ENCODE measurements around the gene CEP95.
"Not testable (repeated sequence)": the region's sequence is repeated elsewhere in the genome, so short reads cannot be mapped to it uniquely, and the experiment has no call there.

CEP95 gene

GRCh38 chr17:64495300-64495699 is 11.5 kb upstream of the CEP95 start:
- DNase-seq (ENCODE audit: low read depth), result not testable (repeated sequence)

- DNase-seq (ENCODE audit: low read depth), result peak; percentile 28
Observed at GRCh38 chr17:64496348-64496785, 10.4 kb upstream of the CEP95 start.

- peak; percentile 93 for DNase-seq (ENCODE audit: low read depth)
Observed at GRCh38 chr17:64496786-64497564, 9.8 kb upstream of the CEP95 start, which contains the start of gene POLG2. POLG2 (minus strand) TSS chr17:64497054; CDS start chr17:64496968, 86 bp downstream.

DNA sequence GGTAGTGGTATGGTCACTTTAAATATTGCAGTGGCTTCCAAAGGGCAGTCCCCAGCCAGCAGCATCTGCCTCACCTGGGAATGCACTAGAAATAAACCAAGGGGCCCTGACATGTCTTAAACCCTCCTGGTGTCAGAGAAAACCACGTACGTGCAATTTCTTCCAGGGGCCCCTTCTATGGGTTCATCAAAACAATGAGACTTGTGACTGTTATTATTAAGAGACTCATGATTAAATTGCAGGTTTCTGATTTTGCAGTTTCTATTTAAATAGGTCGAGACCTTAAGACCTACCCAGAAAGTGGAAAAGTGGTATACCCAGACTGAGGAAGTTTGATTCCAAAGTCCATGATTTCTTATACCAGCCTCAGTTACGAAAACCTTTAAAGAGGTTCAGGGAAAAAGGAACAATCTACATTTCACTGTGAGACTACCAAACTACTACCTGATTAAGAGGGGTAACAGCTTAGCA is 9.2 kb upstream of the CEP95 start:
- DNase-seq (ENCODE audit: low read depth), result no peak

GRCh38 chr17:64498308-64499203 is 8.2 kb upstream of the CEP95 start:
- DNase-seq (ENCODE audit: low read depth), result no peak

GRCh38 chr17:64499805-64500486 is 6.8 kb upstream of the CEP95 start:
- peak; percentile 41 for DNase-seq (ENCODE audit: low read depth)

- no peak for DNase-seq (ENCODE audit: low read depth)
Observed at GRCh38 chr17:64500487-64500859, 6.3 kb upstream of the CEP95 start.

- DNase-seq (ENCODE audit: low read depth), result no peak
Observed at GRCh38 chr17:64500862-64501765, 5.7 kb upstream of the CEP95 start.

GRCh38 chr17:64502021-64502420 is 4.8 kb upstream of the CEP95 start:
- no peak for DNase-seq (ENCODE audit: low read depth)

- peak; percentile 71 for DNase-seq (ENCODE audit: low read depth)
Observed at GRCh38 chr17:64502809-64503208, 4.0 kb upstream of the CEP95 start.

DNA sequence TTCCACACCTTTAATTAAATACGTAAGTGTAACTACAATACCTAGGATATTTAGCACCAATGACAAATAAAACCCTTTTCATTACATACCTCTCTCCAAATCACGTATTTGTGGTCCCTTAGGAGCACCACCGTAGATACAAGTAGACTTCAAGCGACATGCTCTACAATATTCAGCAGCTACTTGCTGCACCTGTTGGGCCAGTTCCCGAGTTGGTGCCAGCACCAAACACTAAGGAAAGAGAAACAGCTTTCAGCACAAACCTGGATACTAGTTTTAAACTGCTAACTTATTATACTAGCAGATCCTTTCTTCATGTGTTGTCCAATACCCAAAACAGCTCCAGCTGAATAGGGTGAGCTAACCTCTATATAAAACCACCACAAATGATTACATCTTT is 3.4 kb upstream of the CEP95 start:
- no peak for DNase-seq (ENCODE audit: low read depth)

GRCh38 chr17:64503821-64504768 is 2.7 kb upstream of the CEP95 start:
- no peak for DNase-seq (ENCODE audit: low read depth)

GRCh38 chr17:64504769-64505339 is 1.9 kb upstream of the CEP95 start:
- peak; percentile 65 for DNase-seq (ENCODE audit: low read depth)

GRCh38 chr17:64505340-64506200 is 1.2 kb upstream of the CEP95 start:
- DNase-seq (ENCODE audit: low read depth), result peak; percentile 81

DNA sequence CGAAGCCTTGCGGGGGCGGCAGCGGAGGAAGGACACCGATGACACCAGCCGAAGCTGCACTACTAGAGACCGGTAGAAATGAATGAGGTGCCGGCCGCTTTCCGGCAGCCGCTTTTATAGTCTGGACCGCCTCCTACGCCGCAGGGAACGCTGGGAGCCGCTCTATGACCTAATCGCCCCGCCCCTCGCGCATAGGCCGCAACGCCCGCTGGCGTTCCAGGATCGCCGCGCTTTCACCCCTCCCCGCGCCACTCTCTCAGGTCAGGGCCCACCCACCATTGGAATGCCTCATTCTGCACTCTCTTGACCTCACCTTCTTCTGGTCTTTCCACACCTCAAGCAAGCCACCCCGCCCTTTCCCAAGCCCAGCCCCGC is 589 bp upstream of the CEP95 start, which contains the start of gene DDX5:
Gene DDX5, minus strand, starts transcription at position 89 of the 375 bp plus-strand sequence. CDS start 170 bp downstream, outside the sequence.
- no peak for DNase-seq (ENCODE audit: low read depth)

GRCh38 chr17:64507413-64507782 is 621 bp downstream of the CEP95 start:
- DNase-seq (ENCODE audit: low read depth), result peak; percentile 87

DNA sequence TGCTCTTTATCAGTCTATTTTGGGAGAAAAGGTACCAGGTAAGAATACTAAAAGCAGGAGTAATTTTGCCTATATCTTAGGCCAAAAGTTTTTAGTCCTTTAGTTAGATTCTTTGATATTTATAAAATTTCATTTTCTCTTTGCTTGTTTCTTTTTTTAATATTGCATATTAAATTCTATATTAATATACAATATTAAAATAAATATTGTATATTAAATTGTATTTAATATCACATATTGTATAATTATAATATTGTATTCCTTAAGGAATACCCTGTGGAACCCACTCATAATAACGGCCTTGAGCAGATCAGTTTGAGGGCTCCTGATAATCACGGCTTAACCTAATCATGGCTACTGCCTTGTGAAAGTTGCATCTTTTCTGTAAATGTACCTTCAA is 1.9 kb downstream of the CEP95 start:
- DNase-seq (ENCODE audit: low read depth), result no peak

DNA sequence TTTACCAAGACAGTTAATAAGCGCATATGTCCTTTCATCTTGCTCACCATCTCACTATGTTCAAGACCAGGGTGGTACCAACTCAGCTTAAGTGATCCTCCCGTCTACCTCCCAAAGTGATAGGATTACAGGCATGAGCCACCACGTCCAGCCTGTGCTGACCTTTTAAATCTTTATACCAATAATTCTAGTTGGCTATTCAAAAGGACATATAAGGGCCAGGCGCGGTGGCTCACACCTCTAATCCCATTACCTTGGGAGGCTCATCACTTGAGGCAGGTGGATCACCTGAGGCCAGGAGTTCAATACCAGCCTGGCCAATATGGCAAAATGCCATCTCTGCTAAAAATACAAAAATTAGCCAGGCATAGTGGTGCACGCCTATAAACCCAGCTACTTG is 2.4 kb downstream of the CEP95 start:
- DNase-seq (ENCODE audit: low read depth), result no peak

DNA sequence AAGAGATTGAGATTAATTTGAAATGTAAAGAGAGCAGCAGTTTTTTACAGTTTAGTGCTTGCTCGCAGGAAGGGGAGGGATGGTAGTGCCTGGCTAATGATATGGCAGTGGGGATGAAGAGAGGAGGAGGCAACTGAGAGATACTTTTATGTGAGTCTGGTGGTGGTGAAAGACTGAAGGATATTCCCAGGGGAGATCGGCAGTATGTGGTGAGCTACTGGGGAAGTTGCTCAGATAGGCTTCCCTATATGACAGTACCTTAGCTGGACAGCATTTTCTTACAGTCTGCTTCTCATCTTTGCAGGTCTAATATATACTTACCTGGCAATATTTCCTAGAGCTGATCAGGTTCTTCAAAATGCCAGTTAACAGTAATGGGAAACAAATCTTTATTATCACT is 8.6 kb downstream of the CEP95 start:
- DNase-seq (ENCODE audit: low read depth), result no peak

Measured in iris pigment epithelial cell (primary cell).